NCI-H1105 treated with DMSO at 0.1 percent for 48 hours (cell line): Measurements from ENCODE around the gene OR5AU1.

Experiments
- DNase-seq: peaks from one replicate; lab custom pipeline; 2025; lab: John Stamatoyannopoulos, UW

OR5AU1 gene

DNA sequence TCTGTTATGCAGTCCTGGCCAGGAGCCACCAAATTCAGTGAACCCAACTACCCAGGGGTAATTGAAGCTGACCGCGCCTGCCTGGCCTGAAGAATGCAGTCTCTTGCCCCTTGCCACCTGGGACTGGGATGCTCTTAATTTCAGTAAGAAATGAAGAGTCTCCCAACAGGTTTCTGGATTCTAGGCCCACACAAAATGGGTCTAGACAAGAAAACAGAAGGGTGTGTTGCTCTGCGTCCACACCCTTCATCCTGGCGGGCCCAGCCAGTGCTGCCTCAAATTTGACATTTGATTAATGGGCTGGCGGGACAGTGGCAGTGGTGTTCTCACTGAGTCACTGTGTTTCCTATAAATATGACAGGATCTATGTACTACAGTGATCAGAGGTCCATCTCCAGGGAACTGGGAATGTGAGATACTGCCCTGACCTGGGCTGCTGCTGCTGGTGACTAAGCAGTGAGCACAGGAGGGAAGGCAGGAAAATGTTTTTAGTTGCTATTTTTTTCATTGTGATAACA, 48.5 kb downstream of the OR5AU1 start:
- no peak for DNase-seq

GRCh38 chr14:21106498-21107282, 49.2 kb downstream of the OR5AU1 start:
- DNase-seq = peak; percentile 80

DNA sequence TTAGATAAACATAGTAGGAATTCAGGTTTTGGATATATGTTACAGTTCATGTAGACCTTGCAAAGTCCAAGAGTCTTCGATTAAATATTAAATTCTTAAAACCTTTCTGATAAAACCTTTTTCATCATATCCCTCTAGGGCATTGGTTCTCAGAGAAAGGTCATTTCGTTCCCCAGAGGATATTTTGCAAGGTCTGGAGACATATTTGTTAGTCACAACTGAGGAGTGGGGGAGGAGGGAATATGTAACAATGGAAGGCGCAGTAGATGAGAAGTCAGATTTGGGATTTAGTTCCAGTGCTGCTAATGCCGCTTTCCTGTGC, 49.7 kb downstream of the OR5AU1 start:
- DNase-seq = no peak

DNA sequence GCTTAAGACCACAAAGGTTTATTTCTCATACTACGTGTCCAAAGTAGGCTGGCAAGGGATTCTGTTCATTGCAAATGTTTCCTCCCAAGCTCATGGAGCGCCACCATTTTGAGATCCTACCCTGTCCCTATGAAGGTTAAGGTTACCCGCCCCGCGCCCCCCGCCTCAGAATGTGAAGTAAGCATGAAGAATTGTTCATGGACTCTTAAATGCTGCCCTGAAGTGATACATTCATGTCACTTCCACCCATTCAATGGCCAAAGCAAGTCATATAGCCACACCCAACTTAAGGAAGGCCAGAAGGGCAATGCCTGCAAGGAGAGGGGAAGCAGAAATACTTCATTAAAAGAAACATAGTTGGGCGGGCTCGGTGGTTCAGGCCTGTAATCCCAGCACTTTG, 50.8 kb downstream of the OR5AU1 start:
- DNase-seq = no peak
